HepG2 (cell line): Measurements from ENCODE around the gene MIDN. TPM values are rescaled to one million over a fixed set of nuclear protein-coding genes. Genes with fewer than 3 reads are reported as not detected.
A peak's percentile ranks its signal among the peaks of the same experiment; 100 is the strongest.

Experiments used
- AKAP8 ChIP-seq: sonication (generic); formaldehyde crosslinking; IDR thresholded peaks from 2 replicates; pipeline ENCODE4 v1.5.1; 2020; ENCODE audit warnings: mild to moderate bottlenecking, missing genetic modification reagents
- ATF2 ChIP-seq: sonication (generic); formaldehyde crosslinking; IDR thresholded peaks from 2 replicates; pipeline ENCODE4 v1.4.0; 2020; ENCODE audit warnings: missing genetic modification reagents
- ATF7 ChIP-seq, 2 experiments: fragments of 450-650 bp in 1 of 2; sonication (generic) in 1 of 2; formaldehyde crosslinking in 1 of 2; IDR thresholded peaks; 2 replicates each; pipeline versions ENCODE4 v1.4.0 to v1.6.1; 2016 to 2020; ENCODE audit warnings: antibody characterized with exemption in 1 of 2, mild to moderate bottlenecking in 1 of 2, missing genetic modification reagents in 1 of 2
- ETS1 ChIP-seq: sonication (generic); formaldehyde crosslinking; IDR thresholded peaks from 2 replicates; pipeline ENCODE4 v1.4.0; 2020; ENCODE audit warnings: missing genetic modification reagents
- FOXK1 ChIP-seq: sonication (generic); formaldehyde crosslinking; IDR thresholded peaks from 2 replicates; pipeline ENCODE4 v1.4.0; 2020; ENCODE audit warnings: low read depth, missing genetic modification reagents, borderline replicate concordance
- GZF1 ChIP-seq: sonication (generic); formaldehyde crosslinking; IDR thresholded peaks from 2 replicates; pipeline ENCODE4 v1.5.1; 2020; ENCODE audit warnings: mild to moderate bottlenecking, missing genetic modification reagents
- HMGXB3 ChIP-seq: sonication (generic); formaldehyde crosslinking; IDR thresholded peaks from 2 replicates; pipeline ENCODE4 v1.4.0; 2020; ENCODE audit warnings: missing genetic modification reagents, borderline replicate concordance
- MNT ChIP-seq: fragments of 450-650 bp; IDR thresholded peaks from 2 replicates; pipeline ENCODE4 v1.6.1; 2016
- NR2C2 ChIP-seq: sonication (generic); formaldehyde crosslinking; IDR thresholded peaks from 2 replicates; pipeline ENCODE4 v1.4.0; 2020; ENCODE audit warnings: missing genetic modification reagents, mild to moderate bottlenecking, moderate library complexity, borderline replicate concordance
- PBX3 ChIP-seq: sonication (generic); formaldehyde crosslinking; IDR thresholded peaks from 2 replicates; pipeline ENCODE4 v1.8.1; 2023; ENCODE audit warnings: missing genetic modification reagents, inconsistent platforms, borderline replicate concordance
- PITX1 ChIP-seq: sonication (generic); formaldehyde crosslinking; IDR thresholded peaks from 2 replicates; pipeline ENCODE4 v1.5.1; 2020; ENCODE audit warnings: mild to moderate bottlenecking, missing genetic modification reagents
- SRSF1 ChIP-seq: fragments of 200-400 bp; formaldehyde crosslinking; optimal IDR thresholded peaks from 2 replicates; pipeline ENCODE3; 2017; ENCODE audit warnings: mild to moderate bottlenecking, low read depth, low read length, moderate library complexity
- ZBTB3 ChIP-seq: sonication (generic); formaldehyde crosslinking; IDR thresholded peaks from 2 replicates; pipeline ENCODE4 v1.4.0; 2020; ENCODE audit warnings: low read depth, mild to moderate bottlenecking, moderate library complexity, missing genetic modification reagents, borderline replicate concordance
- ZBTB7B ChIP-seq: sonication (generic); formaldehyde crosslinking; IDR thresholded peaks from 2 replicates; pipeline ENCODE4 v1.4.0; 2020; ENCODE audit warnings: missing genetic modification reagents
- ZNF138 ChIP-seq: sonication (generic); formaldehyde crosslinking; IDR thresholded peaks from 2 replicates; pipeline ENCODE4 v1.5.0; 2020; ENCODE audit warnings: mild to moderate bottlenecking, low read depth, missing genetic modification reagents
- ZNF382 ChIP-seq: sonication (generic); formaldehyde crosslinking; IDR thresholded peaks from 2 replicates; pipeline ENCODE4 v1.5.0; 2020; ENCODE audit warnings: missing genetic modification reagents, mild to moderate bottlenecking, borderline replicate concordance
- ZNF414 ChIP-seq: sonication (generic); formaldehyde crosslinking; IDR thresholded peaks from 2 replicates; pipeline ENCODE4 v1.5.0; 2020; ENCODE audit warnings: missing genetic modification reagents
- ZNF570 ChIP-seq: sonication (generic); formaldehyde crosslinking; IDR thresholded peaks from 2 replicates; pipeline ENCODE4 v1.4.0; 2020; ENCODE audit warnings: mild to moderate bottlenecking, missing genetic modification reagents, borderline replicate concordance
- ZNF713 ChIP-seq: sonication (generic); formaldehyde crosslinking; IDR thresholded peaks from 2 replicates; pipeline ENCODE4 v1.4.0; 2020; ENCODE audit warnings: mild to moderate bottlenecking, missing genetic modification reagents
- polyA plus RNA-seq, 8 experiments: library from polyadenylated mRNA; depleted of rRNA in 3 of 8; stranded (reverse) in 7 of 8; unstranded in 1 of 8; fragments of >200 nt; fragmentation: Illumina TruSeq in 4 of 8; extraction: Trizol in 4 of 8; gene quantifications; 2 replicates each; pipeline versions ENCODE4 v1.2.1 to v1.2.3, GENCODE V29; 2011 to 2016; ENCODE audit warnings: low read depth in 4 of 8, missing spikeins in 1 of 8, mixed read lengths in 1 of 8; ENCODE audit not compliant: insufficient read depth in 1 of 8
- total RNA-seq, 5 experiments: library from RNA; depleted of rRNA; stranded (reverse); fragments of >200 nt; fragmentation: Illumina TruSeq; extraction: Trizol; gene quantifications; 2 replicates each; pipeline ENCODE4 v1.2.3, GENCODE V29; 2016; ENCODE audit warnings: low read depth in 1 of 5

The MIDN gene
- total and polyA plus RNA-seq, 2 of the 13 experiments (the other 11 are each of a cell fraction or from before 2014, with no cell fraction given): 8.4 to 18.0 TPM

GRCh38 chr19:1269065-1269477, 20.7 kb downstream of the MIDN start, which contains the start of gene CIRBP (continued):
- TF ChIP-seq ZNF138 (CRISPR knock-in tag): 0 out of 2 replicates have a peak, but pooled peaks have one; percentile 84
- TF ChIP-seq ZNF713: no peak
- no peak for TF ChIP-seq GZF1 (CRISPR knock-in tag)
- peak; percentile 81; the same call in 1 of the 2 replicates for TF ChIP-seq ETS1 (CRISPR knock-in tag)
- TF ChIP-seq PBX3 (CRISPR knock-in tag): no peak
- TF ChIP-seq AKAP8 (CRISPR knock-in tag): peak; percentile 92
- no peak for TF ChIP-seq ATF7 (IDR thresholded peaks at IDR 0.05)
- TF ChIP-seq ATF7 (CRISPR knock-in tag; IDR thresholded peaks at IDR 0.05): no peak
- TF ChIP-seq NR2C2 (CRISPR knock-in tag): no peak
- no peak for TF ChIP-seq ZBTB3 (CRISPR knock-in tag)
- peak; percentile 48; the same call in 1 of the 2 replicates for TF ChIP-seq MNT
- TF ChIP-seq ZBTB7B (CRISPR knock-in tag): no peak
- no peak for TF ChIP-seq ZNF570 (CRISPR knock-in tag)
- TF ChIP-seq HMGXB3: no peak
- no peak for TF ChIP-seq PITX1
- TF ChIP-seq ZNF382 (CRISPR knock-in tag): no peak
- peak; percentile 99 for TF ChIP-seq SRSF1
- no peak; the same call in 1 of the 2 replicates for TF ChIP-seq FOXK1 (CRISPR knock-in tag)
- no peak for TF ChIP-seq ZNF414 (CRISPR knock-in tag)
- no peak for TF ChIP-seq ATF2 (CRISPR knock-in tag)
